GM23338 (cell line): ENCODE data around the gene ANKRD11. TPM values are rescaled to one million over a fixed set of nuclear protein-coding genes. Genes with fewer than 3 reads are reported as not detected.

Experiments used
- ATAC-seq: fragments of 200-7000 bp; cut with Tn5 transposase; 3 replicates; pipeline ENCODE4 v1.9.1; 2020
- DNase-seq: peaks from one replicate; pipeline ENCODE4 v3.0.0-alpha.2; 2015; ENCODE audit warnings: low spot score
- H2AFZ ChIP-seq: fragments of 200-600 bp; sonication (generic); 2 replicates; pipeline ENCODE4 v1.8.0; 2016; ENCODE audit warnings: antibody characterized with exemption, mild to moderate bottlenecking, moderate library complexity
- H3F3A ChIP-seq: fragments of 200-600 bp; sonication (generic); replicated peaks from 2 replicates; pipeline ENCODE4 v1.8.0; 2017; ENCODE audit warnings: antibody characterized with exemption, mixed run types, low read depth
- H3K27ac ChIP-seq: fragments of 200-600 bp; sonication (generic); 2 replicates; pipeline ENCODE4 v1.6.1; 2016; ENCODE audit warnings: low read depth
- H3K27me3 ChIP-seq: fragments of 200-600 bp; sonication (generic); 2 replicates; pipeline ENCODE4 v1.8.0; 2016; ENCODE audit warnings: mild to moderate bottlenecking, mixed run types, moderate library complexity; ENCODE audit not compliant: insufficient read depth
- H3K36me3 ChIP-seq: fragments of 200-600 bp; sonication (generic); 2 replicates; pipeline ENCODE4 v1.8.0; 2016; ENCODE audit warnings: mild to moderate bottlenecking; ENCODE audit not compliant: insufficient read depth
- H3K4me1 ChIP-seq: fragments of 200-600 bp; sonication (generic); 2 replicates; pipeline ENCODE4 v1.8.0; 2016; ENCODE audit warnings: mild to moderate bottlenecking, moderate library complexity; ENCODE audit not compliant: insufficient read depth
- H3K4me2 ChIP-seq: fragments of 200-600 bp; sonication (generic); 2 replicates; pipeline ENCODE4 v1.7.1; 2017; ENCODE audit warnings: mixed run types
- H3K4me3 ChIP-seq: fragments of 200-600 bp; sonication (generic); 2 replicates; pipeline ENCODE4 v1.6.1; 2016; ENCODE audit warnings: mixed run types
- H3K79me2 ChIP-seq: fragments of 200-600 bp; sonication (generic); replicated peaks from 2 replicates; pipeline ENCODE4 v1.8.0; 2017; ENCODE audit warnings: mild to moderate bottlenecking; ENCODE audit not compliant: insufficient read depth
- H3K9me2 ChIP-seq: fragments of 200-600 bp; sonication (generic); 2 replicates; pipeline ENCODE4 v1.8.0; 2017; ENCODE audit not compliant: insufficient read depth
- H4K20me1 ChIP-seq: fragments of 200-600 bp; sonication (generic); replicated peaks from 2 replicates; pipeline ENCODE4 v1.8.0; 2017; ENCODE audit warnings: mild to moderate bottlenecking; ENCODE audit not compliant: insufficient read depth
- H3K27ac Mint-ChIP-seq: 2 replicates; pipeline ENCODE4 v1.8.0; 2020; ENCODE audit warnings: inconsistent platforms, mild to moderate bottlenecking, moderate library complexity, mixed read lengths
- H3K27me3 Mint-ChIP-seq: 3 replicates; pipeline ENCODE4 v1.8.0; 2022; ENCODE audit warnings: low read depth, mild to moderate bottlenecking, moderate library complexity, mixed read lengths, inconsistent platforms; ENCODE audit not compliant: insufficient read depth, poor library complexity
- H3K36me3 Mint-ChIP-seq: 3 replicates; pipeline ENCODE4 v1.8.0; 2021; ENCODE audit warnings: low read depth, mild to moderate bottlenecking, inconsistent platforms, moderate library complexity, mixed read lengths
- H3K4me1 Mint-ChIP-seq: 3 replicates; pipeline ENCODE4 v1.8.0; 2020; ENCODE audit warnings: mild to moderate bottlenecking, inconsistent platforms, mixed read lengths
- H3K4me3 Mint-ChIP-seq: 3 replicates; pipeline ENCODE4 v1.8.0; 2021; ENCODE audit warnings: moderate library complexity, mild to moderate bottlenecking, inconsistent platforms, mixed read lengths
- H3K9me3 Mint-ChIP-seq: 3 replicates; pipeline ENCODE4 v1.8.0; 2020; ENCODE audit warnings: moderate library complexity, mild to moderate bottlenecking, inconsistent platforms, mixed read lengths
- CREB1 ChIP-seq: fragments of 250-450 bp; sonication (Bioruptor Pico); IDR thresholded peaks from 2 replicates; pipeline ENCODE4 v1.5.0; 2020; ENCODE audit warnings: low read depth, mild to moderate bottlenecking, moderate library complexity
- EZH2 ChIP-seq: fragments of 200-600 bp; sonication (generic); IDR thresholded peaks from one replicate; pipeline ENCODE4 v1.8.0; 2017; ENCODE audit warnings: antibody characterized with exemption, mild to moderate bottlenecking, low read depth; ENCODE audit not compliant: unreplicated experiment
- EZH2phosphoT487 ChIP-seq: fragments of 200-600 bp; sonication (generic); IDR thresholded peaks from one replicate; pipeline ENCODE4 v1.8.1; 2018; ENCODE audit warnings: antibody characterized with exemption; ENCODE audit not compliant: unreplicated experiment
- JUNB ChIP-seq: IDR thresholded peaks from one replicate; pipeline ENCODE4 v1.6.1; 2016; ENCODE audit warnings: antibody characterized with exemption; ENCODE audit not compliant: unreplicated experiment
- NANOG ChIP-seq: IDR thresholded peaks from 2 replicates; pipeline ENCODE4 v1.6.1; 2016; ENCODE audit warnings: antibody characterized with exemption, borderline replicate concordance
- POLR2AphosphoS5 ChIP-seq: IDR thresholded peaks from 2 replicates; pipeline ENCODE4 v1.6.1; 2016; ENCODE audit warnings: antibody characterized with exemption, low read depth
- STAT1 ChIP-seq: IDR thresholded peaks from one replicate; pipeline ENCODE4 v1.6.1; 2016; ENCODE audit warnings: antibody characterized with exemption; ENCODE audit not compliant: unreplicated experiment
- ZNF114 ChIP-seq: fragments of 250-450 bp; sonication (Bioruptor Pico); IDR thresholded peaks from 2 replicates; pipeline ENCODE4 v1.5.0; 2020; ENCODE audit warnings: mild to moderate bottlenecking, moderate library complexity
- ZNF331 ChIP-seq: fragments of 250-450 bp; sonication (Bioruptor Pico); IDR thresholded peaks from 2 replicates; pipeline ENCODE4 v1.5.0; 2020; ENCODE audit warnings: low read depth, mild to moderate bottlenecking, moderate library complexity
- polyA plus RNA-seq: library from polyadenylated mRNA; unstranded; fragments of >200 nt; fragmentation: Nextera tagmentation; extraction: Ambion mirVana; gene quantifications from 2 replicates; pipeline ENCODE4 v1.2.1, GENCODE V29; 2016
- total RNA-seq: library from RNA; depleted of rRNA; stranded (reverse); fragments of >200 nt; shearing (Covaris generic); gene quantifications from 2 replicates; pipeline ENCODE4 v1.2.3, GENCODE V29; 2014
- TF ChIP-seq, protein P1 (sequence below), 2 experiments: fragments of 200-600 bp in 1 of 2; sonication (generic) in 1 of 2; conservative IDR thresholded peaks; 2 replicates each; pipeline versions ENCODE4 v1.5.1 to v1.6.1; 2016 to 2017; ENCODE audit warnings: antibody characterized with exemption in 2 of 2, low read depth in 2 of 2, mild to moderate bottlenecking in 2 of 2, moderate library complexity in 1 of 2
- TF ChIP-seq, protein P2 (sequence below): IDR thresholded peaks from 2 replicates; pipeline ENCODE4 v1.6.1; 2016; ENCODE audit warnings: antibody characterized with exemption

ANKRD11 gene
- total and polyA plus RNA-seq, 2 experiments from 2014 or later, result 130 to 159 TPM

DNA sequence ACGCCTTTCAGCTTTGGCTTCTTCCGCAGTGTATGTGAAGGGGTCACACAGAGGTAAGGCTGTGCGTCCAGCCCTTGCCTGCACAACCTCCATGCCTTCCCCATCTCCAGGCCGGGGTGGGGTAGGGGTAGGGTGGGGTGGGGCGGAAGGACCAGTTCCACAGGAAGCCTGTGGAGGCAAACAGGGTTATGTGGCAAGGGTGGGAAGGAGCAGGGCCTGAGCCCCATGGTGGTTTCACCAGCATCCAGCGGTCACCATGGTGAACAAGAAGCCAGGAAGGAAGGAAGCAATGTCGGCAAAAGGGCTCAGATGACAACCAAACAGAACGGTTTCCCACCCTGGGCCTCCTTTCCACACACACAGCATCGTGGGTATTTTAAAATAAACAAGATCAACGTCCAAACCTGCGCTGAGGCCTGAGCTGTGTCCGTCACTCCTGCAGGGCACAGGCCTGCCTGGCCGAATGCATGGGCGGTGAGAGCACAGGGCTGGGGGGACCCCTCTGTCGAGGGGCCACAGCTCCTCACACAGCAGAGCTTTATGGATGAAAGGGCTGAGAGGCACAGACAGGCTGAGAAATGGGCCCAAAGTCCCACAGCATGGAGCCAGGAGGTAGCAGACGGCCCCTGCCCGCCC is 192.3 kb downstream of the ANKRD11 start (continued):
- TF ChIP-seq ZNF331 (no peak), JUNB (no peak), EZH2 (no peak), NANOG (no peak), STAT1 (no peak)
- TF ChIP-seq, protein P1, sequence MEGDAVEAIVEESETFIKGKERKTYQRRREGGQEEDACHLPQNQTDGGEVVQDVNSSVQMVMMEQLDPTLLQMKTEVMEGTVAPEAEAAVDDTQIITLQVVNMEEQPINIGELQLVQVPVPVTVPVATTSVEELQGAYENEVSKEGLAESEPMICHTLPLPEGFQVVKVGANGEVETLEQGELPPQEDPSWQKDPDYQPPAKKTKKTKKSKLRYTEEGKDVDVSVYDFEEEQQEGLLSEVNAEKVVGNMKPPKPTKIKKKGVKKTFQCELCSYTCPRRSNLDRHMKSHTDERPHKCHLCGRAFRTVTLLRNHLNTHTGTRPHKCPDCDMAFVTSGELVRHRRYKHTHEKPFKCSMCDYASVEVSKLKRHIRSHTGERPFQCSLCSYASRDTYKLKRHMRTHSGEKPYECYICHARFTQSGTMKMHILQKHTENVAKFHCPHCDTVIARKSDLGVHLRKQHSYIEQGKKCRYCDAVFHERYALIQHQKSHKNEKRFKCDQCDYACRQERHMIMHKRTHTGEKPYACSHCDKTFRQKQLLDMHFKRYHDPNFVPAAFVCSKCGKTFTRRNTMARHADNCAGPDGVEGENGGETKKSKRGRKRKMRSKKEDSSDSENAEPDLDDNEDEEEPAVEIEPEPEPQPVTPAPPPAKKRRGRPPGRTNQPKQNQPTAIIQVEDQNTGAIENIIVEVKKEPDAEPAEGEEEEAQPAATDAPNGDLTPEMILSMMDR (conservative IDR thresholded peaks at IDR 0.05; ENCODE audit: low read depth in 2 of 2), result no peak

DNA sequence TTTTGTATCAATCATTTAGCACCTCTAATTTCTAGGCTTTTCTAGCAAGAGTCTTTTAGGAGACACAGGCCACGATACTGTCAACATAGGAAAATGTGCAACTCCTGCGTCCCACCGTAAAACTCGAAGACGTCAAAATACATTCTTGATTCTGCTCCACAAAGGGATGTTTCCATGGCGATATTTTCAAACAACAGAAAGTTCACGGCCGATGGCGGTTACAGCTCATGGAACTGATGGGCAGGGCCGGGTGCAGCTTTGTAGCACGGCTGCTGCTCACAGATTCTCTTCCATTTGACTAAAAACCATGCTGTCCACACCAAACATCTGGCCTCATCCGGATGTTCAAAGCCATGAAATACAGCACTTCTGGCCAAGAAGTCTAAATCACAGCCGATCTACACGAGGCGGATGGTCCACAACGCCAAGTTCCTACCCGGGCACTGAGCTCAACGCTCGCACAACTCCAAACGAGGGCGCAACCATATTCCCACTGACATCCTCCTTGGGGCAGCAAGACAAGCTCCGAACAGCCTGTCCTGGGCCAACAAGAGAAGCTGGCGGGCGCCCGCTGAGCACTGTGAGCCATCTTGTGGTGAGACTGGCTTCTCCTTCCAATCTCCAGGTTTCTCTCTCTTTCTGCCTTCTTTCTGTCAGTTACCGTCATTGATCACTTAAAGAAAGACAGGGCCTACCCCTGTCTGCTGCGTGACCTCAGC is 193.0 kb downstream of the ANKRD11 start:
- no peaks in the 10 kb centered on the region; the same call in none of the 3 replicates for H3K9me3 Mint-ChIP-seq
- H3K27me3 Mint-ChIP-seq, result peaks cover 39% of the 10 kb centered on the region
- H3K4me3 ChIP-seq, result no peak overlapping the region
- H3K36me3 ChIP-seq, result no peaks in the 10 kb centered on the region
- H3K4me3 Mint-ChIP-seq, result peak overlapping the region; percentile 27; the same call in 1 of the 3 replicates
- no peaks in the 10 kb centered on the region for H3K27me3 ChIP-seq
- H3K79me2 ChIP-seq, result peaks cover 78% of the 10 kb centered on the region
- peaks cover 40% of the 10 kb centered on the region for H3K4me1 ChIP-seq
- H3K9me2 ChIP-seq, result no peaks in the 10 kb centered on the region
- peaks cover 18% of the 10 kb centered on the region; the same call in 2 of the 3 replicates for H3K36me3 Mint-ChIP-seq
- peaks cover 64% of the 10 kb centered on the region for H3K4me1 Mint-ChIP-seq
- peaks cover 27% of the 10 kb centered on the region for H3F3A ChIP-seq
- peak overlapping the region; percentile 42; the same call in 1 of the 2 replicates for H3K27ac ChIP-seq
- ATAC-seq (no peak), DNase-seq (peak; percentile 39)
- H3K4me2 ChIP-seq, result peak overlapping the region; percentile 46; the same call in 1 of the 2 replicates
- H3K27ac Mint-ChIP-seq, result peak overlapping the region; percentile 28; the same call in 1 of the 2 replicates
- no peak overlapping the region for H2AFZ ChIP-seq
- H4K20me1 ChIP-seq, result peaks cover 51% of the 10 kb centered on the region
- no peak for TF ChIP-seq STAT1
- TF ChIP-seq, protein P1 (conservative IDR thresholded peaks at IDR 0.05; ENCODE audit: low read depth in 2 of 2), result peak in 1 of 2 experiments; percentile 3; a peak in 1 of 4 replicates

DNA sequence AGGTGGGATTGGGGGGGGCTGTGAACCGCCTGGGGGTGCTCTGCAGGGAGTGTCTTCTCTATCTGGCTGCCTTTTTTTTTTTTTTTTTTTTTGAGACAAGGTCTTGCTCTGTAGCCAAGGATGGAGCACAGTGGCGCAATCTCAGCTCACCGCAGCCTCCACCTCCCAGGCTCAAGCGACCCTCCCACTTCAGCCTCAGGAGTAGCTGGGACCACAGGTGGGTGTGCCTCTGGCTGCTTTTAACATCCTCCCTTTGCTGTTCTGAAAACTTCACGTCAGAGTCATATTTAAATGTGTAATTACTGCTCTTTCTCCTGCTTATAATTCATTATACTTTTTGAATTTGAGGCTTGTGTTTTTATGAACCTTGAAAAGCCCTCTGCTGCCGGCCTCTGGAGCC is 194.4 kb downstream of the ANKRD11 start:
- Histone ChIP-seq H3K27me3 (no peaks in the 10 kb centered on the region), H2AFZ (no peak overlapping the region), H4K20me1 (peaks cover 48% of the 10 kb centered on the region), H3K9me2 (no peaks in the 10 kb centered on the region), H3F3A (peaks cover 40% of the 10 kb centered on the region), H3K4me1 (peaks cover 54% of the 10 kb centered on the region), H3K79me2 (peaks cover 72% of the 10 kb centered on the region), H3K4me3 (no peak overlapping the region), H3K36me3 (no peaks in the 10 kb centered on the region), H3K27ac (peak overlapping the region; percentile 42), H3K4me2 (peak overlapping the region; percentile 46; the same call in 1 of the 2 replicates)
- no peak for ATAC-seq
- no peak for DNase-seq
- Mint-ChIP-seq H3K36me3 (peaks cover 18% of the 10 kb centered on the region; the same call in 2 of the 3 replicates), H3K27me3 (peaks cover 50% of the 10 kb centered on the region), H3K27ac (peak overlapping the region; percentile 6; the same call in 1 of the 2 replicates), H3K4me1 (peaks cover 77% of the 10 kb centered on the region), H3K9me3 (no peaks in the 10 kb centered on the region; the same call in none of the 3 replicates), H3K4me3 (peak overlapping the region; percentile 16; the same call in 1 of the 3 replicates)
- TF ChIP-seq ZNF331, result no peak
- no peak for TF ChIP-seq NANOG
- no peak for TF ChIP-seq ZNF114 (CRISPR knock-in tag)
- TF ChIP-seq CREB1, result no peak
- TF ChIP-seq EZH2phosphoT487, result no peak
- TF ChIP-seq, protein P2, sequence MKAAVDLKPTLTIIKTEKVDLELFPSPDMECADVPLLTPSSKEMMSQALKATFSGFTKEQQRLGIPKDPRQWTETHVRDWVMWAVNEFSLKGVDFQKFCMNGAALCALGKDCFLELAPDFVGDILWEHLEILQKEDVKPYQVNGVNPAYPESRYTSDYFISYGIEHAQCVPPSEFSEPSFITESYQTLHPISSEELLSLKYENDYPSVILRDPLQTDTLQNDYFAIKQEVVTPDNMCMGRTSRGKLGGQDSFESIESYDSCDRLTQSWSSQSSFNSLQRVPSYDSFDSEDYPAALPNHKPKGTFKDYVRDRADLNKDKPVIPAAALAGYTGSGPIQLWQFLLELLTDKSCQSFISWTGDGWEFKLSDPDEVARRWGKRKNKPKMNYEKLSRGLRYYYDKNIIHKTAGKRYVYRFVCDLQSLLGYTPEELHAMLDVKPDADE, result no peak
- no peak for TF ChIP-seq STAT1
- TF ChIP-seq POLR2AphosphoS5, result no peak
